ENCODE measurements around the gene PDE4C. TPM values are rescaled to one million over a fixed set of nuclear protein-coding genes. Genes with fewer than 3 reads are reported as not detected.

PDE4C gene
- total and polyA plus RNA-seq, 10 of the 15 experiments (the other 5 are each of a cell fraction or from before 2014, with no cell fraction given): 0.08 to 0.73 (median 0.34) TPM

DNA sequence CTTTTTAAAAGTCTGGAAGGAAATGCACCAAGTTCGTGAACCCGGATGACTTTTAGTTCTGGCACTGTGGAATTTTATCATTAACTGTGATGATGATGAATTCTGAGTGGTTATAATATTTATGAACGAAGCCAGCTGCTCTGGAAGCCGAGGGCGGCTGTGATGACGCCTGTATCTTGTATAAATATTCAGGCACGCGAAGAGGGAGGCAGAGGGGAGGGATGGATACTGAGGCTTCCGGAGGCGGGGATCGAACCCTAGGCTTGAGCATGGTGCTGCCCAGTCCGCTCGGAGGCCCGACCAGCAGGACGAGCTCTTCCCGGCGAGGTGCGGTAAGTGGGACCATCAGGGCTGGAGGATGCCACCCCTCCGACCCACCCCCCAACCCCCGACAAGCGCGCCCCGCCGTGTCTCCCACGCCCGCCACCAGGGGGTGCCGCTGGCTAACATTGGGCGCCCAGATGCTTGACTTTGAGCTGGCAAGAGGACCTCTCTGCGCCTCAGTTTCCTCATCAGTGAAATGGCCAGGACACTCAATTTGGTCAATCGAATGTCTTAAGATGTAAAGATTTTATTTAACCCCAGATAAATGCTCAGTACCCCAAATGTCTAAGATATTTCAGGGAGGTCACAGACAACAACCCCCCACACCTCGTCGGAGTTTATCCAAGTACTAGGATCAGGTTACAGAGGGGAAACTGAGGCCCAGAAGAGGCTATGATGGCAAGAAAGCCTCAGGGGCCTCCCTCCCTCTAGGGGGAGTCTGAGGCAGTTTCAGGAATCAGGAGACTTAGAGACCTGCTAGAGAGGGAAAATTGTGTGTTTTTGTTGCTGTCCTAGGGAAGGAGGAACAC, 17.9 kb downstream of the PDE4C start:
- no peak for ATAC-seq
- DNase-seq (ENCODE audit: low read depth, low spot score): no peak
- no peak for TF ChIP-seq YBX1 (IDR thresholded peaks at IDR 0.05)
- TF ChIP-seq BHLHE40 (IDR thresholded peaks at IDR 0.05; ENCODE audit: borderline replicate concordance in 1 of 2, low read depth in 2 of 2, low read length in 1 of 2): no peak
- TF ChIP-seq, protein P1, sequence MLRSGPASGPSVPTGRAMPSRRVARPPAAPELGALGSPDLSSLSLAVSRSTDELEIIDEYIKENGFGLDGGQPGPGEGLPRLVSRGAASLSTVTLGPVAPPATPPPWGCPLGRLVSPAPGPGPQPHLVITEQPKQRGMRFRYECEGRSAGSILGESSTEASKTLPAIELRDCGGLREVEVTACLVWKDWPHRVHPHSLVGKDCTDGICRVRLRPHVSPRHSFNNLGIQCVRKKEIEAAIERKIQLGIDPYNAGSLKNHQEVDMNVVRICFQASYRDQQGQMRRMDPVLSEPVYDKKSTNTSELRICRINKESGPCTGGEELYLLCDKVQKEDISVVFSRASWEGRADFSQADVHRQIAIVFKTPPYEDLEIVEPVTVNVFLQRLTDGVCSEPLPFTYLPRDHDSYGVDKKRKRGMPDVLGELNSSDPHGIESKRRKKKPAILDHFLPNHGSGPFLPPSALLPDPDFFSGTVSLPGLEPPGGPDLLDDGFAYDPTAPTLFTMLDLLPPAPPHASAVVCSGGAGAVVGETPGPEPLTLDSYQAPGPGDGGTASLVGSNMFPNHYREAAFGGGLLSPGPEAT (IDR thresholded peaks at IDR 0.05; ENCODE audit: low read depth): no peak
- no peak for TF ChIP-seq EP300 (IDR thresholded peaks at IDR 0.05; ENCODE audit: borderline replicate concordance in 1 of 2, control insufficient read depth in 1 of 2, low read depth in 2 of 2, low read length in 2 of 2)
- TF ChIP-seq RAD21 (IDR thresholded peaks at IDR 0.05; ENCODE audit: insufficient read depth, low read depth, low read length): peak; percentile 85
- TF ChIP-seq, protein P2, sequence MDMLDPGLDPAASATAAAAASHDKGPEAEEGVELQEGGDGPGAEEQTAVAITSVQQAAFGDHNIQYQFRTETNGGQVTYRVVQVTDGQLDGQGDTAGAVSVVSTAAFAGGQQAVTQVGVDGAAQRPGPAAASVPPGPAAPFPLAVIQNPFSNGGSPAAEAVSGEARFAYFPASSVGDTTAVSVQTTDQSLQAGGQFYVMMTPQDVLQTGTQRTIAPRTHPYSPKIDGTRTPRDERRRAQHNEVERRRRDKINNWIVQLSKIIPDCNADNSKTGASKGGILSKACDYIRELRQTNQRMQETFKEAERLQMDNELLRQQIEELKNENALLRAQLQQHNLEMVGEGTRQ (IDR thresholded peaks at IDR 0.05; ENCODE audit: borderline replicate concordance, low read depth, low read length): no peak
- TF ChIP-seq FOXK2 (IDR thresholded peaks at IDR 0.05): no peak
- TF ChIP-seq SMC3 (IDR thresholded peaks at IDR 0.05; ENCODE audit: borderline replicate concordance, low read length): peak; percentile 74
- TF ChIP-seq, protein P3, sequence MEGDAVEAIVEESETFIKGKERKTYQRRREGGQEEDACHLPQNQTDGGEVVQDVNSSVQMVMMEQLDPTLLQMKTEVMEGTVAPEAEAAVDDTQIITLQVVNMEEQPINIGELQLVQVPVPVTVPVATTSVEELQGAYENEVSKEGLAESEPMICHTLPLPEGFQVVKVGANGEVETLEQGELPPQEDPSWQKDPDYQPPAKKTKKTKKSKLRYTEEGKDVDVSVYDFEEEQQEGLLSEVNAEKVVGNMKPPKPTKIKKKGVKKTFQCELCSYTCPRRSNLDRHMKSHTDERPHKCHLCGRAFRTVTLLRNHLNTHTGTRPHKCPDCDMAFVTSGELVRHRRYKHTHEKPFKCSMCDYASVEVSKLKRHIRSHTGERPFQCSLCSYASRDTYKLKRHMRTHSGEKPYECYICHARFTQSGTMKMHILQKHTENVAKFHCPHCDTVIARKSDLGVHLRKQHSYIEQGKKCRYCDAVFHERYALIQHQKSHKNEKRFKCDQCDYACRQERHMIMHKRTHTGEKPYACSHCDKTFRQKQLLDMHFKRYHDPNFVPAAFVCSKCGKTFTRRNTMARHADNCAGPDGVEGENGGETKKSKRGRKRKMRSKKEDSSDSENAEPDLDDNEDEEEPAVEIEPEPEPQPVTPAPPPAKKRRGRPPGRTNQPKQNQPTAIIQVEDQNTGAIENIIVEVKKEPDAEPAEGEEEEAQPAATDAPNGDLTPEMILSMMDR (IDR thresholded peaks at IDR 0.05 in 2 of 3, conservative IDR thresholded peaks at IDR 0.05 in 1 of 3; ENCODE audit: control insufficient read depth in 2 of 3, extremely low read depth in 1 of 3, insufficient read depth in 1 of 3, low read depth in 3 of 3, low read length in 3 of 3): peak; percentile 48 to 82 (median 67)
- peak; percentile 50; the same call in 1 of the 2 replicates for TF ChIP-seq YY1 (IDR thresholded peaks at IDR 0.05; ENCODE audit: low read depth, low read length)
- TF ChIP-seq WRNIP1 (IDR thresholded peaks at IDR 0.05; ENCODE audit: borderline replicate concordance, low read depth, low read length): no peak
- no peak for TF ChIP-seq SUPT20H (IDR thresholded peaks at IDR 0.05; ENCODE audit: borderline replicate concordance, control insufficient read depth, low read depth, low read length)
- TF ChIP-seq POLR2AphosphoS2 (IDR thresholded peaks at IDR 0.05; ENCODE audit: low read depth, low read length): no peak

More for the DNA sequence above, 17.9 kb downstream of the PDE4C start:
- H3K9me3 ChIP-seq (replicated peaks; ENCODE audit: control insufficient read depth, insufficient read depth, low read length): no peaks in the 10 kb centered on the region
- H3K9ac ChIP-seq (ENCODE audit: control insufficient read depth, insufficient read depth, low read length): no peak overlapping the region
- ChIA-PET SMC1A (ENCODE audit: uncharacterized antibody, unreplicated experiment) (interaction anchor here (0.8 to 9.5 kb wide), 5 partner anchors 16 to 203 kb away, joined by 5 to 121 read pairs (median 6); a partner anchor contains a TSS), RAD21 (ENCODE audit: unreplicated experiment) (interaction anchor here (0.6 to 8.1 kb wide), 13 partner anchors 13 to 131 kb away, joined by 3 to 175 read pairs (median 4); partner anchors contain the start of genes IQCN, LSM4 and MPV17L2), POLR2A (no interaction called here), CTCF (interaction anchor here (0.6 to 11.7 kb wide), 16 partner anchors 10 to 180 kb away, joined by 3 to 213 read pairs (median 5); partner anchors contain the start of gene IQCN)
- in situ Hi-C loops (cut with MboI): loop anchor here (5.0 kb wide), 1 partner anchor 39 kb away; no protein-coding TSS in a partner anchor
- no peak overlapping the region for H3K27ac ChIP-seq (ENCODE audit: control insufficient read depth, insufficient read depth)
- WGBS (ENCODE audit: insufficient coverage, insufficient replicate concordance, low lambda C conversion rate, missing lambda C conversion rate): 24% methylated on average over 32 of the region's 32 CpGs
- H3K79me2 ChIP-seq (ENCODE audit: control insufficient read depth, insufficient read depth, low read length): peaks cover 2% of the 10 kb centered on the region
- H3K27me3 ChIP-seq (replicated peaks in 1 of 2; ENCODE audit: control insufficient read depth in 2 of 2, insufficient read depth in 2 of 2, low read length in 1 of 2): no peaks in the 10 kb centered on the region
- no peak overlapping the region for H3K4me2 ChIP-seq (ENCODE audit: control insufficient read depth, insufficient read depth)
- H3K36me3 ChIP-seq (ENCODE audit: control insufficient read depth in 2 of 2, insufficient read depth in 2 of 2, low read length in 1 of 2): no peaks in the 10 kb centered on the region
- no peak overlapping the region for H2AFZ ChIP-seq (ENCODE audit: control insufficient read depth, low read depth, low read length)
- intact Hi-C loops (cut with micrococcal nuclease; ENCODE audit: unreplicated experiment): loop anchor here (1.0 to 10.0 kb wide), 3 partner anchors 43 to 206 kb away; partner anchors contain the start of gene SSBP4
- no peaks in the 10 kb centered on the region for H4K20me1 ChIP-seq (ENCODE audit: control insufficient read depth, insufficient read depth)
- BruUV-seq (replicated peaks): no TSS peak
- no peak overlapping the region for H3K4me3 ChIP-seq
- FAIRE-seq: no peak
- H3K4me1 ChIP-seq (ENCODE audit: control insufficient read depth, insufficient read depth, low read length): peaks cover 6% of the 10 kb centered on the region
